Gastrocnemius medialis (tissue), 4 donors: ENCODE measurements around the gene NRSN1. TPM values are rescaled to one million over a fixed set of nuclear protein-coding genes. Genes with fewer than 3 reads are reported as not detected.
A peak's percentile ranks its signal among the peaks of the same experiment; 100 is the strongest.
"Not testable (repeated sequence)": the region's sequence is repeated elsewhere in the genome, so short reads cannot be mapped to it uniquely, and the experiment has no call there.

Experiments
- ATAC-seq, 2 donors: fragments of 150-250 bp; one replicate each; pipeline ENCODE4 v1.9.1; 2016
- DNase-seq, 2 donors: peaks; one replicate each; pipeline ENCODE4 v3.0.0-alpha.2; 2019
- H3K27ac ChIP-seq, 4 donors: fragments of 200-600 bp; sonication (generic); 1 replicate in 1 of 4; 2 replicates in 3 of 4; pipeline ENCODE4 v1.5.1; 2016 to 2018; ENCODE audit warnings: mild to moderate bottlenecking in 2 of 4, moderate library complexity in 1 of 4
- H3K27me3 ChIP-seq, 3 donors: fragments of 200-600 bp; sonication (generic) in 2 of 3; 1 replicate in 1 of 3; 2 replicates in 2 of 3; pipeline versions ENCODE4 v1.5.1 to v1.6.0; 2016 to 2019; ENCODE audit warnings: mild to moderate bottlenecking in 1 of 3, moderate library complexity in 1 of 3
- H3K36me3 ChIP-seq, 2 donors: fragments of 200-600 bp; sonication (generic) in 1 of 2; one replicate each; pipeline ENCODE4 v1.5.1; 2017 to 2018
- H3K4me1 ChIP-seq, 2 donors: fragments of 200-600 bp; sonication (generic) in 1 of 2; one replicate each; pipeline ENCODE4 v1.5.1; 2016 to 2017; ENCODE audit warnings: mild to moderate bottlenecking in 2 of 2
- H3K4me3 ChIP-seq, 4 donors: fragments of 200-600 bp; sonication (generic) in 3 of 4; 1 replicate in 1 of 4; 2 replicates in 3 of 4; pipeline ENCODE4 v1.5.1; 2016 to 2019; ENCODE audit warnings: mild to moderate bottlenecking in 2 of 4
- H3K9me3 ChIP-seq, 3 donors: fragments of 200-600 bp; sonication (generic) in 2 of 3; 1 replicate in 1 of 3; 2 replicates in 2 of 3; pipeline ENCODE4 v1.5.1; 2016 to 2019
- POLR2A ChIP-seq, 2 donors: fragments of 450-650 bp; IDR thresholded peaks; one replicate each; pipeline ENCODE4 v1.6.1; 2017; ENCODE audit warnings: antibody characterized with exemption in 2 of 2, mild to moderate bottlenecking in 2 of 2, moderate library complexity in 2 of 2
- in situ Hi-C, 4 donors: fragments of 200-750 bp; cut with MboI; loops; one replicate each; pipeline versions ENCODE4 v1.15.0 to v1.8.0; 2017; ENCODE audit warnings: low sequenced_read_pairs in 4 of 4
- intact Hi-C: fragments of 100-400 bp; cut with DNase I; formaldehyde crosslinking; loops from one replicate; pipeline ENCODE4 v1.15.1; 2023; ENCODE audit warnings: low total_unique reads
- total RNA-seq, 4 donors: library from RNA; depleted of rRNA; stranded (reverse); fragments of >200 nt; gene quantifications; one replicate each; pipeline versions ENCODE4 v1.1.0 to v1.2.3, GENCODE V29; 2016
- TF ChIP-seq, protein P1 (sequence below), 5 experiments: fragments of 450-650 bp in 3 of 5; fragments of 200-600 bp in 2 of 5; sonication (generic) in 2 of 5; IDR thresholded peaks in 4 of 5; conservative IDR thresholded peaks in 1 of 5; 1 replicate in 4 of 5; 2 replicates in 1 of 5; pipeline ENCODE4 v1.5.1; 2016 to 2019; ENCODE audit warnings: antibody characterized with exemption in 5 of 5, mild to moderate bottlenecking in 3 of 5, moderate library complexity in 3 of 5

The NRSN1 gene
- total RNA-seq, 4 donors from 2014 or later, result not detected

DNA sequence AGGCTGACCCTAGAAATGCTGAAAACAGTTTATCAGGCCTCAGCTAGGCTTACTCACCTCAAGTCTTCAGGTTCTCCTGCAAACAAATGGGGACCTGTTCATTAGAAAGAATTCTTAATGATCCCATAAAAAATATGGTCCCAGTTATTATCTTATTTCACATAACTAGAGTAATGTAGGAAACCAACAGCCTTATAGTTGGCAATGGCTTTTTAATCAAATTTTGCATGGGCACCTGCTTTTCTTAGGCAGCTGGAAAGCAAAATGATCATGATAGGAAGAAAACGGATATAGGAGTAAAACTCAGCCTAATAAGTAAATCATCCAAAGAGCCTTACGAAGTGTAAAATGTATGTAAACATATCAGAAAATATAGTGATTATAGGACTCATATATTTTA lies 1.3 kb downstream of the NRSN1 start:
- in situ Hi-C loops, result no loop called here

DNA sequence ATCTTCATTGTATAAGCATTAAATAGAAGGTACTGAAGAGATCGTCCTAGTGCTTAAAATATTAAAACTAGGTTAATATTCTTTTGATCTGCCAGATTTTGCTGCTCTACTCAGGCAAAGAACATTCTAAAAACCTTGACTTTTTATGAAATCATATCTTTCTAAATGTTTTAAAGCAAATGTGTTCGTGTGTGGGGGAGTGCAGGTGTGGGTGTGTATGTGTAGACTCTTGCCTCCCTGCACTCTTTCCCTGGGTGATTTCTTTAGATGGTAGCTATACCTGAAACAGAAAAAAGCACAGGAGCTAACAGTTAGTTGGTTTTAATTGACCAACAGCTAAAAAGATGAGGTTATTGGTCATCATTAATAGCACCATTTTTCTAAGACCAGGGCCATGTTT lies 5.7 kb downstream of the NRSN1 start:
- Histone ChIP-seq H3K4me1 (no peaks in the 10 kb centered on the region), H3K27ac (no peak overlapping the region), H3K36me3 (no peaks in the 10 kb centered on the region), H3K4me3 (no peak overlapping the region), H3K27me3 (no peaks in the 10 kb centered on the region), H3K9me3 (no peaks in the 10 kb centered on the region)
- in situ Hi-C loops (no loop called here), intact Hi-C loops (no loop called here)
- DNase-seq, result no peak
- no peak for ATAC-seq
- TF ChIP-seq POLR2A (IDR thresholded peaks at IDR 0.05), result no peak
- TF ChIP-seq, protein P1, sequence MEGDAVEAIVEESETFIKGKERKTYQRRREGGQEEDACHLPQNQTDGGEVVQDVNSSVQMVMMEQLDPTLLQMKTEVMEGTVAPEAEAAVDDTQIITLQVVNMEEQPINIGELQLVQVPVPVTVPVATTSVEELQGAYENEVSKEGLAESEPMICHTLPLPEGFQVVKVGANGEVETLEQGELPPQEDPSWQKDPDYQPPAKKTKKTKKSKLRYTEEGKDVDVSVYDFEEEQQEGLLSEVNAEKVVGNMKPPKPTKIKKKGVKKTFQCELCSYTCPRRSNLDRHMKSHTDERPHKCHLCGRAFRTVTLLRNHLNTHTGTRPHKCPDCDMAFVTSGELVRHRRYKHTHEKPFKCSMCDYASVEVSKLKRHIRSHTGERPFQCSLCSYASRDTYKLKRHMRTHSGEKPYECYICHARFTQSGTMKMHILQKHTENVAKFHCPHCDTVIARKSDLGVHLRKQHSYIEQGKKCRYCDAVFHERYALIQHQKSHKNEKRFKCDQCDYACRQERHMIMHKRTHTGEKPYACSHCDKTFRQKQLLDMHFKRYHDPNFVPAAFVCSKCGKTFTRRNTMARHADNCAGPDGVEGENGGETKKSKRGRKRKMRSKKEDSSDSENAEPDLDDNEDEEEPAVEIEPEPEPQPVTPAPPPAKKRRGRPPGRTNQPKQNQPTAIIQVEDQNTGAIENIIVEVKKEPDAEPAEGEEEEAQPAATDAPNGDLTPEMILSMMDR (IDR thresholded peaks at IDR 0.05 in 4 of 5, conservative IDR thresholded peaks at IDR 0.05 in 1 of 5), result no peak

More for the DNA sequence above, 1.3 kb downstream of the NRSN1 start:
- Histone ChIP-seq H3K4me3 (no peak overlapping the region), H3K9me3 (no peaks in the 10 kb centered on the region), H3K4me1 (no peaks in the 10 kb centered on the region), H3K27me3 (peaks cover 0 to 11% (median 0%) of the 10 kb centered on the region in 3 donors), H3K27ac (no peak overlapping the region), H3K36me3 (no peaks in the 10 kb centered on the region)
- intact Hi-C loops, result no loop called here
- DNase-seq (no peak), ATAC-seq (no peak)
- TF ChIP-seq, protein P1 (IDR thresholded peaks at IDR 0.05 in 4 of 5, conservative IDR thresholded peaks at IDR 0.05 in 1 of 5), result no peak

DNA sequence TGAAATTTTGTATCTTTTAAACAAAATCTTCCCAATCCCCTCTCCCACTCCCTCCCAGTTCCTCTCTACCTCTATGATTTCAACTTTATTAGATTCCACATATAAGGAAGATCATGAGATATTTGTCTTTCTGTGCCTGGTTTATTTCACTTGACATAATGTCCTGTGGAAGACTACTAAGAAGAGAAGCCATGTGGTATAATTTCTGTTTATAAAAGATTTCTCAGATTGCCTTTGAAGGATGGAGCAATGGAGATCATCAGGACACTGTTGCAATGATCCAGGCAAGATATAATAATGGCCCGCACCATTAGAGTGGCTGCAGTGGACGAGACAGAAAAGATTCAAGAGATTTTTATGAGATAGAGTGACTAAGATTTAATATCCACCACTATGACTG lies 13.1 kb downstream of the NRSN1 start:
- no peaks in the 10 kb centered on the region for H3K4me1 ChIP-seq
- H3K27ac ChIP-seq, result no peak overlapping the region
- in situ Hi-C loops, result no loop called here
- ATAC-seq, result no peak
- H3K9me3 ChIP-seq, result no peaks in the 10 kb centered on the region
- DNase-seq, result no peak
- H3K36me3 ChIP-seq, result no peaks in the 10 kb centered on the region
- intact Hi-C loops, result no loop called here
- no peaks in the 10 kb centered on the region for H3K27me3 ChIP-seq
- TF ChIP-seq POLR2A (IDR thresholded peaks at IDR 0.05), result no peak
- TF ChIP-seq, protein P1 (IDR thresholded peaks at IDR 0.05 in 4 of 5, conservative IDR thresholded peaks at IDR 0.05 in 1 of 5), result no peak
- no peak overlapping the region for H3K4me3 ChIP-seq

DNA sequence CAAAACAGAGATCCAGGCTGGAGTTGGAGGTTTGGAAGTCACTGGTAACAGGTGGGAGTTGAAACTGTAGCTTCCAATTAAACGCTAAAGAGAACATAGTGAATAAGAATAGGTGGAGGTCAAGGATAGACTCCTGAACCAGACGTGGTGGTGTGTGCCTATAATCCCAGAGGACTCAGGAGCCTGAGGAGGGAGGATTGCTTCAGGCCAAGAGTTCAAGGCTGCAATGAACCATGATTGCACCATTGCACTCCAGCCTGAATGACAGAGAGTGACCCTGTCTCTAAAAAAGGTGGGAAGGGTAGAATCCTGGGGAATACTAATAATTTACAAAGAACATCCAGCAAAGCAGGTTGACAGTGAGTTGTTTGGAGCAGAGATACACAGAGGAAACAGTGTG lies 13.6 kb downstream of the NRSN1 start:
- H3K27ac ChIP-seq, result no peak overlapping the region
- TF ChIP-seq POLR2A (IDR thresholded peaks at IDR 0.05), result no peak
- TF ChIP-seq, protein P1 (IDR thresholded peaks at IDR 0.05 in 4 of 5, conservative IDR thresholded peaks at IDR 0.05 in 1 of 5), result no peak
- DNase-seq, result no peak
- intact Hi-C loops (no loop called here), in situ Hi-C loops (no loop called here)
- no peaks in the 10 kb centered on the region for H3K27me3 ChIP-seq
- no peaks in the 10 kb centered on the region for H3K9me3 ChIP-seq
- H3K4me3 ChIP-seq, result no peak overlapping the region
- no peaks in the 10 kb centered on the region for H3K4me1 ChIP-seq
- H3K36me3 ChIP-seq, result no peaks in the 10 kb centered on the region
- no peak for ATAC-seq

DNA sequence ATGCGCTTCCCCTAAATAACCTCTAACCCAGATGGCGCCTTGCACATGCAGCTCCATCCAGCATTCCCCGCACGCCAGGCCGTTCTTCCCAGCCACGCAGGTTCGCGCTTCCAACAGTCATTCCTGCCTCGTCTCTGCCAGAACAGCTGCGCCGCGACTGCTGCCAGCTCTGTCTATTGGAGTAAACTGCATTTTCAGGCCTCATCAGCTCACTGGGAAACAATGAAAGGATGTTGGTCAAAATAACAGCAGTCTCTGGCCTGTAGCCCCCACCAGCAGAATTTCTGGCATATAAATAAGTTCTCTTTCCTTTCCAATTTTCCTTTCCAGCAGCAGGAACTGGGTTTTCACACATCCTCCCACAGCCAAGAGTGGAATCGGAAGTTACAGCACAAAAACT lies 14.6 kb downstream of the NRSN1 start:
- intact Hi-C loops, result no loop called here
- no peaks in the 10 kb centered on the region for H3K27me3 ChIP-seq
- H3K9me3 ChIP-seq, result no peaks in the 10 kb centered on the region
- in situ Hi-C loops, result no loop called here
- H3K4me3 ChIP-seq, result no peak overlapping the region
- no peak for TF ChIP-seq POLR2A (IDR thresholded peaks at IDR 0.05)
- TF ChIP-seq, protein P1 (IDR thresholded peaks at IDR 0.05 in 4 of 5, conservative IDR thresholded peaks at IDR 0.05 in 1 of 5), result no peak
- H3K36me3 ChIP-seq, result no peaks in the 10 kb centered on the region
- no peaks in the 10 kb centered on the region for H3K4me1 ChIP-seq
- no peak overlapping the region for H3K27ac ChIP-seq
- ATAC-seq (peak in 1 of 2 donors; percentile 19), DNase-seq (peak in 1 of 2 donors; percentile 31)

DNA sequence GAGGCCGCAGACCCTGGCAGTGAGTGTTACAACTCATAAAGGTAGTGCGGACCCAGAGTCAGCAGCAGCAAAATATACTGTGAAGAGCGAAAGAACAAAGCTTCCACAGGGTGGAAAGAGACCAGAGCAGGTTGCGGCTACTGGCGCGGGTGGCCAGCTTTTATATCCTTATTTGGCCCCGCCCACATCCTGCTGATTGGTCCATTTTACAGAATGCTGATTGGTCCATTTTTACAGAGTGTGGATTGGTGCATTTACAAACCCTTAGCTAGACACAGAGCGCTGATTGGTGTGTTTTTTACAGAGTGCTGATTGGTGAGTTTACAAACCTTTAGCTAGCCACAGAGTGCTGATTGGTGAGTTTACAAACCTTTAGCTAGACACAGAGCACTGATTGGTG lies 16.7 kb downstream of the NRSN1 start:
- H3K27ac ChIP-seq, in situ Hi-C loops, H3K4me3 ChIP-seq, H3K4me1 ChIP-seq, H3K36me3 ChIP-seq, H3K9me3 ChIP-seq, ATAC-seq, DNase-seq, H3K27me3 ChIP-seq, intact Hi-C loops: not testable (repeated sequence)
